Hepatocyte (in vitro differentiated cells): ENCODE measurements around the gene ANKRD44.

Source experiments
- EZH2phosphoT487 ChIP-seq: fragments of 200-600 bp; sonication (generic); IDR thresholded peaks from one replicate; pipeline ENCODE4 v1.6.1; 2018; ENCODE audit warnings: antibody characterized with exemption, mild to moderate bottlenecking, low read depth, moderate library complexity; ENCODE audit not compliant: unreplicated experiment, severe bottlenecking
- TF ChIP-seq, protein P1 (sequence below): fragments of 200-600 bp; sonication (generic); IDR thresholded peaks from 2 replicates; pipeline ENCODE4 v1.5.1; 2016; ENCODE audit warnings: antibody characterized with exemption, mild to moderate bottlenecking; ENCODE audit not compliant: poor library complexity

- TF ChIP-seq, protein P1, sequence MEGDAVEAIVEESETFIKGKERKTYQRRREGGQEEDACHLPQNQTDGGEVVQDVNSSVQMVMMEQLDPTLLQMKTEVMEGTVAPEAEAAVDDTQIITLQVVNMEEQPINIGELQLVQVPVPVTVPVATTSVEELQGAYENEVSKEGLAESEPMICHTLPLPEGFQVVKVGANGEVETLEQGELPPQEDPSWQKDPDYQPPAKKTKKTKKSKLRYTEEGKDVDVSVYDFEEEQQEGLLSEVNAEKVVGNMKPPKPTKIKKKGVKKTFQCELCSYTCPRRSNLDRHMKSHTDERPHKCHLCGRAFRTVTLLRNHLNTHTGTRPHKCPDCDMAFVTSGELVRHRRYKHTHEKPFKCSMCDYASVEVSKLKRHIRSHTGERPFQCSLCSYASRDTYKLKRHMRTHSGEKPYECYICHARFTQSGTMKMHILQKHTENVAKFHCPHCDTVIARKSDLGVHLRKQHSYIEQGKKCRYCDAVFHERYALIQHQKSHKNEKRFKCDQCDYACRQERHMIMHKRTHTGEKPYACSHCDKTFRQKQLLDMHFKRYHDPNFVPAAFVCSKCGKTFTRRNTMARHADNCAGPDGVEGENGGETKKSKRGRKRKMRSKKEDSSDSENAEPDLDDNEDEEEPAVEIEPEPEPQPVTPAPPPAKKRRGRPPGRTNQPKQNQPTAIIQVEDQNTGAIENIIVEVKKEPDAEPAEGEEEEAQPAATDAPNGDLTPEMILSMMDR = no peak
- no peak for TF ChIP-seq EZH2phosphoT487
Measured at GRCh38 chr2:197159661-197160211, 150.8 kb downstream of the ANKRD44 start.
